Chondrocyte (in vitro differentiated cells): ENCODE data around the gene UGT2A2. TPM values are rescaled to one million over a fixed set of nuclear protein-coding genes. Genes with fewer than 3 reads are reported as not detected.
"Not testable (repeated sequence)": the region's sequence is repeated elsewhere in the genome, so short reads cannot be mapped to it uniquely, and the experiment has no call there.

Source experiments
- DNase-seq: peaks from one replicate; pipeline ENCODE4 v3.0.0; 2021; ENCODE audit warnings: mixed read lengths, low spot score
- H3K27ac Mint-ChIP-seq: one replicate; pipeline ENCODE4 v1.8.0; 2021; ENCODE audit warnings: mild to moderate bottlenecking, moderate library complexity, mixed read lengths; ENCODE audit not compliant: unreplicated experiment
- H3K27me3 Mint-ChIP-seq: 2 replicates; pipeline ENCODE4 v1.8.0; 2021; ENCODE audit warnings: low read depth, mixed read lengths
- H3K36me3 Mint-ChIP-seq: 2 replicates; pipeline ENCODE4 v1.8.0; 2021; ENCODE audit warnings: low read depth, mixed read lengths
- H3K4me1 Mint-ChIP-seq: 2 replicates; pipeline ENCODE4 v1.8.0; 2021; ENCODE audit warnings: low read depth, mild to moderate bottlenecking, mixed read lengths
- H3K4me3 Mint-ChIP-seq: one replicate; pipeline ENCODE4 v1.8.0; 2021; ENCODE audit warnings: mild to moderate bottlenecking, moderate library complexity, mixed read lengths; ENCODE audit not compliant: unreplicated experiment
- H3K9me3 Mint-ChIP-seq: 2 replicates; pipeline ENCODE4 v1.8.0; 2021; ENCODE audit warnings: low read depth, mixed read lengths
- CTCF ChIP-seq: fragments of 200-600 bp; sonication (generic); IDR thresholded peaks from 2 replicates; pipeline ENCODE4 v1.5.0; 2021; ENCODE audit warnings: antibody characterized with exemption, mild to moderate bottlenecking, moderate library complexity
- long read RNA-seq: library from polyadenylated mRNA; stranded (forward); transcript quantifications from one replicate; pipeline ENCODE4 v2.0.0, GENCODE V29; 2021
- total RNA-seq: library from RNA; stranded (reverse); gene quantifications from 3 replicates; pipeline ENCODE4 v1.2.1, GENCODE V29; 2021

UGT2A2 gene
- total RNA-seq, result not detected in 3 replicates
- long read RNA-seq, result 0 reads

- DNase-seq, result no peak
- H3K4me1 Mint-ChIP-seq, result no peaks in the 10 kb centered on the region
- no peaks in the 10 kb centered on the region for H3K36me3 Mint-ChIP-seq
- no peak within 1 kb of the TSS for H3K4me3 Mint-ChIP-seq
- peaks cover 8% of the 10 kb centered on the region for H3K27me3 Mint-ChIP-seq
- no peak for TF ChIP-seq CTCF
- H3K27ac Mint-ChIP-seq, result no peak within 1 kb of the TSS
- H3K9me3 Mint-ChIP-seq, result no peaks in the 10 kb centered on the region
Measured at GRCh38 chr4:69639542-69639941, at the start of gene UGT2A2. Gene UGT2A2 (minus strand): TSS chr4:69639642. CDS start chr4:69639640, 2 bp downstream.

- no peak for DNase-seq
- no peaks in the 10 kb centered on the region for H3K9me3 Mint-ChIP-seq
- no peak for TF ChIP-seq CTCF
- peaks cover 32% of the 10 kb centered on the region for H3K27me3 Mint-ChIP-seq
- no peak overlapping the region for H3K27ac Mint-ChIP-seq
- no peaks in the 10 kb centered on the region for H3K36me3 Mint-ChIP-seq
- peaks cover 3% of the 10 kb centered on the region for H3K4me1 Mint-ChIP-seq
- no peak overlapping the region for H3K4me3 Mint-ChIP-seq
Measured at GRCh38 chr4:69684804-69685203, 45.4 kb upstream of the UGT2A2 start.

GRCh38 chr4:69668680-69669079 lies 29.2 kb upstream of the UGT2A2 start:
- no peak overlapping the region for H3K4me3 Mint-ChIP-seq
- H3K4me1 Mint-ChIP-seq, result no peaks in the 10 kb centered on the region
- H3K27me3 Mint-ChIP-seq, result peaks cover 10% of the 10 kb centered on the region
- DNase-seq, result no peak
- H3K9me3 Mint-ChIP-seq, result peaks cover 4% of the 10 kb centered on the region
- H3K36me3 Mint-ChIP-seq, result no peaks in the 10 kb centered on the region
- H3K27ac Mint-ChIP-seq, result no peak overlapping the region
- no peak for TF ChIP-seq CTCF

GRCh38 chr4:69664009-69664408 lies 24.6 kb upstream of the UGT2A2 start:
- not testable (repeated sequence) for H3K27ac Mint-ChIP-seq, DNase-seq, H3K4me1 Mint-ChIP-seq, H3K27me3 Mint-ChIP-seq, H3K36me3 Mint-ChIP-seq, H3K4me3 Mint-ChIP-seq
- H3K9me3 Mint-ChIP-seq, result peaks cover 13% of the 10 kb centered on the region

GRCh38 chr4:69661130-69661803 lies 21.8 kb upstream of the UGT2A2 start:
- H3K4me1 Mint-ChIP-seq, H3K4me3 Mint-ChIP-seq, H3K27me3 Mint-ChIP-seq, H3K27ac Mint-ChIP-seq, H3K36me3 Mint-ChIP-seq: not testable (repeated sequence)
- H3K9me3 Mint-ChIP-seq, result peaks cover 13% of the 10 kb centered on the region
- DNase-seq, result peak; percentile 34

- no peaks in the 10 kb centered on the region for H3K27me3 Mint-ChIP-seq
- no peak overlapping the region for H3K27ac Mint-ChIP-seq
- H3K36me3 Mint-ChIP-seq, result peaks cover 3% of the 10 kb centered on the region
- H3K4me3 Mint-ChIP-seq, result no peak overlapping the region
- H3K9me3 Mint-ChIP-seq, result peaks cover 9% of the 10 kb centered on the region
- H3K4me1 Mint-ChIP-seq, result no peaks in the 10 kb centered on the region
- TF ChIP-seq CTCF, result no peak
- DNase-seq, result no peak
Measured at GRCh38 chr4:69658133-69658532, 18.7 kb upstream of the UGT2A2 start.
